HG02759 (cell line): ENCODE measurements around the gene PGAP6.
A peak's percentile ranks its signal among the peaks of the same experiment; 100 is the strongest.
"Not testable (repeated sequence)": the region's sequence is repeated elsewhere in the genome, so short reads cannot be mapped to it uniquely, and the experiment has no call there.

Source experiments
- ATAC-seq: cut with Tn5 transposase; IDR thresholded peaks from one replicate; pipeline ENCODE4 v1.9.1; 2021; ENCODE audit warnings: mild to moderate bottlenecking, moderate library complexity; ENCODE audit not compliant: unreplicated experiment

Gene PGAP6

GRCh38 chr16:367333-367903 lies 14.4 kb downstream of the PGAP6 start:
- no peak for ATAC-seq

GRCh38 chr16:366476-366875 lies 15.3 kb downstream of the PGAP6 start:
- ATAC-seq = no peak

- ATAC-seq = no peak
Measured at GRCh38 chr16:364595-365491, 16.9 kb downstream of the PGAP6 start.

GRCh38 chr16:363766-364490 lies 17.9 kb downstream of the PGAP6 start:
- no peak for ATAC-seq

GRCh38 chr16:363110-363765 lies 18.5 kb downstream of the PGAP6 start:
- no peak for ATAC-seq

GRCh38 chr16:362702-362999 lies 19.1 kb downstream of the PGAP6 start:
- ATAC-seq = not testable (repeated sequence)

- ATAC-seq = peak; percentile 55
Measured at GRCh38 chr16:361872-362701, 19.7 kb downstream of the PGAP6 start.

GRCh38 chr16:361341-361871 lies 20.4 kb downstream of the PGAP6 start:
- no peak for ATAC-seq

GRCh38 chr16:360698-361336 lies 21.0 kb downstream of the PGAP6 start:
- no peak for ATAC-seq

GRCh38 chr16:359871-360697 lies 21.7 kb downstream of the PGAP6 start:
- no peak for ATAC-seq

- no peak for ATAC-seq
Measured at GRCh38 chr16:359067-359763, 22.6 kb downstream of the PGAP6 start.

- ATAC-seq = no peak
Measured at GRCh38 chr16:356741-357140, 25.0 kb downstream of the PGAP6 start.

- no peak for ATAC-seq
Measured at GRCh38 chr16:354971-355461, 26.8 kb downstream of the PGAP6 start.

GRCh38 chr16:354291-354881 lies 27.4 kb downstream of the PGAP6 start:
- no peak for ATAC-seq

GRCh38 chr16:353404-354290 lies 28.1 kb downstream of the PGAP6 start:
- ATAC-seq = no peak

GRCh38 chr16:352547-353403 lies 29.0 kb downstream of the PGAP6 start, which contains the start of gene AXIN1:
Gene AXIN1 (minus strand): TSS chr16:352723. CDS start chr16:347025, 5,698 bp downstream.
- ATAC-seq = peak; percentile 69
